ENCODE measurements around the gene ALDH9A1. TPM values are rescaled to one million over a fixed set of nuclear protein-coding genes. Genes with fewer than 3 reads are reported as not detected.

Gene ALDH9A1
- total and polyA plus RNA-seq, 2 donors (not counting 1 experiment from before 2014, with no cell fraction given), result 217 to 270 TPM

- no peak overlapping the region for H2AFZ ChIP-seq (ENCODE audit: low read length)
- H3K4me3 ChIP-seq (replicated peaks in 1 of 4; ENCODE audit: control extremely low read depth in 1 of 4, insufficient read depth in 1 of 4, low read depth in 3 of 4, low read length in 4 of 4), result no peak overlapping the region
- H3K79me2 ChIP-seq (ENCODE audit: control insufficient read depth, insufficient read depth, low read length), result no peaks in the 10 kb centered on the region
- DNase-seq (ENCODE audit: low read depth in 2 of 2), result no peak
- no peak overlapping the region for H3K4me2 ChIP-seq (ENCODE audit: extremely low read depth, insufficient read depth, low read length)
- H3K9ac ChIP-seq (ENCODE audit: insufficient read depth, low read length), result no peak overlapping the region
- no peaks in the 10 kb centered on the region for H3K4me1 ChIP-seq (ENCODE audit: control insufficient read depth, extremely low read depth, insufficient read depth, low read length)
- H3K27me3 ChIP-seq (ENCODE audit: control insufficient read depth, insufficient read depth, low read length), result no peaks in the 10 kb centered on the region
- H3K27ac ChIP-seq (ENCODE audit: insufficient read depth, low read length), result no peak overlapping the region
- no peaks in the 10 kb centered on the region for H3K36me3 ChIP-seq (ENCODE audit: control insufficient read depth, insufficient read depth, low read length)
- no peaks in the 10 kb centered on the region for H4K20me1 ChIP-seq (ENCODE audit: control insufficient read depth, extremely low read depth, insufficient read depth, low read length)
- TF ChIP-seq CTCF (conservative IDR thresholded peaks at IDR 0.05 in 1 of 2, IDR thresholded peaks at IDR 0.05 in 1 of 2; ENCODE audit: low read depth in 1 of 2, low read length in 2 of 2) (no peak), EZH2 (IDR thresholded peaks at IDR 0.05; ENCODE audit: low read length, missing control alignments) (no peak)
- no peaks in the 10 kb centered on the region for H3K9me3 ChIP-seq (ENCODE audit: control insufficient read depth, insufficient read depth, low read depth, low read length)
Observed at GRCh38 chr1:165624441-165624840, 73.9 kb downstream of the ALDH9A1 start.

- no peak for DNase-seq (ENCODE audit: low read depth in 2 of 2)
- no peak overlapping the region for H3K4me2 ChIP-seq (ENCODE audit: extremely low read depth, insufficient read depth, low read length)
- H3K27me3 ChIP-seq (ENCODE audit: control insufficient read depth, insufficient read depth, low read length), result no peaks in the 10 kb centered on the region
- no peak overlapping the region for H3K9ac ChIP-seq (ENCODE audit: insufficient read depth, low read length)
- no peaks in the 10 kb centered on the region for H3K4me1 ChIP-seq (ENCODE audit: control insufficient read depth, extremely low read depth, insufficient read depth, low read length)
- no peaks in the 10 kb centered on the region for H3K9me3 ChIP-seq (ENCODE audit: control insufficient read depth, insufficient read depth, low read depth, low read length)
- TF ChIP-seq EZH2 (IDR thresholded peaks at IDR 0.05; ENCODE audit: low read length, missing control alignments) (no peak), CTCF (conservative IDR thresholded peaks at IDR 0.05 in 1 of 2, IDR thresholded peaks at IDR 0.05 in 1 of 2; ENCODE audit: low read depth in 1 of 2, low read length in 2 of 2) (no peak)
- H3K36me3 ChIP-seq (ENCODE audit: control insufficient read depth, insufficient read depth, low read length), result no peaks in the 10 kb centered on the region
- H3K79me2 ChIP-seq (ENCODE audit: control insufficient read depth, insufficient read depth, low read length), result no peaks in the 10 kb centered on the region
- no peaks in the 10 kb centered on the region for H4K20me1 ChIP-seq (ENCODE audit: control insufficient read depth, extremely low read depth, insufficient read depth, low read length)
- no peak overlapping the region for H2AFZ ChIP-seq (ENCODE audit: low read length)
- H3K4me3 ChIP-seq (replicated peaks in 1 of 4; ENCODE audit: control extremely low read depth in 1 of 4, insufficient read depth in 1 of 4, low read depth in 3 of 4, low read length in 4 of 4), result no peak overlapping the region
- no peak overlapping the region for H3K27ac ChIP-seq (ENCODE audit: insufficient read depth, low read length)
Observed at GRCh38 chr1:165623624-165624023, 74.7 kb downstream of the ALDH9A1 start.

- no peak overlapping the region for H3K4me3 ChIP-seq (replicated peaks in 1 of 4; ENCODE audit: control extremely low read depth in 1 of 4, insufficient read depth in 1 of 4, low read depth in 3 of 4, low read length in 4 of 4)
- no peak overlapping the region for H3K9ac ChIP-seq (ENCODE audit: insufficient read depth, low read length)
- H3K27me3 ChIP-seq (ENCODE audit: control insufficient read depth, insufficient read depth, low read length), result no peaks in the 10 kb centered on the region
- H3K27ac ChIP-seq (ENCODE audit: insufficient read depth, low read length), result no peak overlapping the region
- TF ChIP-seq CTCF (conservative IDR thresholded peaks at IDR 0.05 in 1 of 2, IDR thresholded peaks at IDR 0.05 in 1 of 2; ENCODE audit: low read depth in 1 of 2, low read length in 2 of 2) (no peak), EZH2 (IDR thresholded peaks at IDR 0.05; ENCODE audit: low read length, missing control alignments) (no peak)
- no peak overlapping the region for H2AFZ ChIP-seq (ENCODE audit: low read length)
- H3K9me3 ChIP-seq (ENCODE audit: control insufficient read depth, insufficient read depth, low read depth, low read length), result no peaks in the 10 kb centered on the region
- no peak for DNase-seq (ENCODE audit: low read depth in 2 of 2)
- H4K20me1 ChIP-seq (ENCODE audit: control insufficient read depth, extremely low read depth, insufficient read depth, low read length), result no peaks in the 10 kb centered on the region
- no peaks in the 10 kb centered on the region for H3K36me3 ChIP-seq (ENCODE audit: control insufficient read depth, insufficient read depth, low read length)
- H3K4me1 ChIP-seq (ENCODE audit: control insufficient read depth, extremely low read depth, insufficient read depth, low read length), result no peaks in the 10 kb centered on the region
- H3K4me2 ChIP-seq (ENCODE audit: extremely low read depth, insufficient read depth, low read length), result no peak overlapping the region
- H3K79me2 ChIP-seq (ENCODE audit: control insufficient read depth, insufficient read depth, low read length), result no peaks in the 10 kb centered on the region
Observed at GRCh38 chr1:165619647-165620151, 78.7 kb downstream of the ALDH9A1 start.
